ENCODE measurements around the gene OR52I1.

Gene OR52I1

GRCh38 chr11:4636136-4636535 lies 42.3 kb downstream of the OR52I1 start:
- Mint-ChIP-seq H3K27ac (ENCODE audit: low read depth) (no peak overlapping the region), H3K4me1 (no peaks in the 10 kb centered on the region), H3K9me3 (no peaks in the 10 kb centered on the region), H3K4me3 (no peak overlapping the region), H3K27me3 (peaks cover 5% of the 10 kb centered on the region), H3K36me3 (ENCODE audit: insufficient read depth) (no peaks in the 10 kb centered on the region)
- DNase-seq (ENCODE audit: low spot score in 2 of 2) (no peak), ATAC-seq (replicated peaks; ENCODE audit: extremely low read depth, poor library complexity, severe bottlenecking) (no peak)

- Mint-ChIP-seq H3K9me3 (no peaks in the 10 kb centered on the region), H3K27me3 (no peaks in the 10 kb centered on the region), H3K4me1 (no peaks in the 10 kb centered on the region), H3K36me3 (ENCODE audit: insufficient read depth) (no peaks in the 10 kb centered on the region), H3K27ac (ENCODE audit: low read depth) (no peak within 1 kb of the TSS), H3K4me3 (no peak within 1 kb of the TSS)
- ATAC-seq (replicated peaks; ENCODE audit: extremely low read depth, poor library complexity, severe bottlenecking): peak; percentile 90
- peak; percentile 52 to 61 for DNase-seq (ENCODE audit: low spot score in 2 of 2)
Observed at GRCh38 chr11:4636962-4637661, 43.3 kb downstream of the OR52I1 start, which contains the start of gene OR51D1. TSS of gene OR51D1 (plus strand) at chr11:4637477. CDS start at chr11:4639791, 2,314 bp downstream.

- DNase-seq (ENCODE audit: low spot score in 2 of 2) (no peak), ATAC-seq (replicated peaks; ENCODE audit: extremely low read depth, poor library complexity, severe bottlenecking) (no peak)
- H3K27me3 Mint-ChIP-seq: no peaks in the 10 kb centered on the region
- H3K4me1 Mint-ChIP-seq: no peaks in the 10 kb centered on the region
- H3K4me3 Mint-ChIP-seq: no peak overlapping the region
- no peaks in the 10 kb centered on the region for H3K9me3 Mint-ChIP-seq
- no peaks in the 10 kb centered on the region for H3K36me3 Mint-ChIP-seq (ENCODE audit: insufficient read depth)
- H3K27ac Mint-ChIP-seq (ENCODE audit: low read depth): no peak overlapping the region
Observed at GRCh38 chr11:4637662-4638047, 43.8 kb downstream of the OR52I1 start.

- H3K27ac Mint-ChIP-seq (ENCODE audit: low read depth): no peak overlapping the region
- DNase-seq (ENCODE audit: low spot score in 2 of 2): no peak
- no peaks in the 10 kb centered on the region for H3K4me1 Mint-ChIP-seq
- no peaks in the 10 kb centered on the region for H3K9me3 Mint-ChIP-seq
- no peaks in the 10 kb centered on the region for H3K36me3 Mint-ChIP-seq (ENCODE audit: insufficient read depth)
- no peak overlapping the region for H3K4me3 Mint-ChIP-seq
- ATAC-seq (replicated peaks; ENCODE audit: extremely low read depth, poor library complexity, severe bottlenecking): no peak
- H3K27me3 Mint-ChIP-seq: peaks cover 10% of the 10 kb centered on the region
Observed at GRCh38 chr11:4639931-4640330, 46.1 kb downstream of the OR52I1 start.

- Mint-ChIP-seq H3K27ac (ENCODE audit: low read depth) (no peak overlapping the region), H3K36me3 (ENCODE audit: insufficient read depth) (no peaks in the 10 kb centered on the region), H3K4me3 (no peak overlapping the region), H3K4me1 (no peaks in the 10 kb centered on the region), H3K27me3 (peaks cover 10% of the 10 kb centered on the region), H3K9me3 (no peaks in the 10 kb centered on the region)
- DNase-seq (ENCODE audit: low spot score in 2 of 2): no peak
- no peak for ATAC-seq (replicated peaks; ENCODE audit: extremely low read depth, poor library complexity, severe bottlenecking)
Observed at GRCh38 chr11:4641501-4641900, 47.7 kb downstream of the OR52I1 start.

- H3K27ac Mint-ChIP-seq (ENCODE audit: low read depth): no peak overlapping the region
- H3K4me3 Mint-ChIP-seq: no peak overlapping the region
- DNase-seq (ENCODE audit: low spot score in 2 of 2) (no peak), ATAC-seq (replicated peaks; ENCODE audit: extremely low read depth, poor library complexity, severe bottlenecking) (no peak)
- H3K36me3 Mint-ChIP-seq (ENCODE audit: insufficient read depth): no peaks in the 10 kb centered on the region
- H3K27me3 Mint-ChIP-seq: peaks cover 10% of the 10 kb centered on the region
- H3K9me3 Mint-ChIP-seq: no peaks in the 10 kb centered on the region
- H3K4me1 Mint-ChIP-seq: no peaks in the 10 kb centered on the region
Observed at GRCh38 chr11:4642043-4642442, 48.2 kb downstream of the OR52I1 start.

- DNase-seq (ENCODE audit: low spot score in 2 of 2) (no peak), ATAC-seq (replicated peaks; ENCODE audit: extremely low read depth, poor library complexity, severe bottlenecking) (no peak)
- Mint-ChIP-seq H3K27me3 (peaks cover 10% of the 10 kb centered on the region), H3K27ac (ENCODE audit: low read depth) (no peak overlapping the region), H3K9me3 (no peaks in the 10 kb centered on the region), H3K4me1 (no peaks in the 10 kb centered on the region), H3K4me3 (no peak overlapping the region), H3K36me3 (ENCODE audit: insufficient read depth) (no peaks in the 10 kb centered on the region)
Observed at GRCh38 chr11:4643076-4643475, 49.2 kb downstream of the OR52I1 start.

- ATAC-seq (replicated peaks; ENCODE audit: extremely low read depth, poor library complexity, severe bottlenecking) (no peak), DNase-seq (ENCODE audit: low spot score in 2 of 2) (no peak)
- H3K27ac Mint-ChIP-seq (ENCODE audit: low read depth): no peak within 1 kb of the TSS
- peaks cover 10% of the 10 kb centered on the region for H3K27me3 Mint-ChIP-seq
- no peaks in the 10 kb centered on the region for H3K36me3 Mint-ChIP-seq (ENCODE audit: insufficient read depth)
- H3K9me3 Mint-ChIP-seq: no peaks in the 10 kb centered on the region
- no peaks in the 10 kb centered on the region for H3K4me1 Mint-ChIP-seq
- H3K4me3 Mint-ChIP-seq: no peak within 1 kb of the TSS
Observed at GRCh38 chr11:4643682-4644081, 49.8 kb downstream of the OR52I1 start, which contains the start of gene OR51E1. TSS of gene OR51E1 (plus strand) at chr11:4643982. CDS start at chr11:4652527, 8,545 bp downstream.

GRCh38 chr11:4644233-4644632 lies 50.4 kb downstream of the OR52I1 start:
- Mint-ChIP-seq H3K4me3 (no peak overlapping the region), H3K27me3 (peaks cover 10% of the 10 kb centered on the region), H3K4me1 (no peaks in the 10 kb centered on the region), H3K27ac (ENCODE audit: low read depth) (no peak overlapping the region), H3K36me3 (ENCODE audit: insufficient read depth) (no peaks in the 10 kb centered on the region), H3K9me3 (no peaks in the 10 kb centered on the region)
- ATAC-seq (replicated peaks; ENCODE audit: extremely low read depth, poor library complexity, severe bottlenecking): no peak
- DNase-seq (ENCODE audit: low spot score in 2 of 2): no peak

Measured in central memory CD8-positive, alpha-beta T cell (primary cell).